HL-60 (cell line): ENCODE results near the gene TMEM132A.

Source experiments
- DNase-seq, 2 experiments: peaks; one replicate each; pipeline ENCODE4 v3.0.0-alpha.2; 2010 to 2020; ENCODE audit warnings: low read depth in 1 of 2, low spot score in 1 of 2
- H3K27ac ChIP-seq: fragments of 250-450 bp; sonication (Bioruptor Pico); replicated peaks from 2 replicates; pipeline ENCODE4 v1.5.1; 2020; ENCODE audit warnings: mild to moderate bottlenecking, moderate library complexity
- H3K27me3 ChIP-seq: fragments of 250-450 bp; sonication (Bioruptor Pico); 2 replicates; pipeline ENCODE4 v1.5.1; 2021; ENCODE audit warnings: mild to moderate bottlenecking, moderate library complexity; ENCODE audit not compliant: insufficient read depth, poor library complexity, severe bottlenecking
- H3K4me3 ChIP-seq: replicated peaks from 2 replicates; pipeline ENCODE4 v1.5.1; 2011; ENCODE audit warnings: mild to moderate bottlenecking, control low read depth, low read length; ENCODE audit not compliant: insufficient read depth
- GABPA ChIP-seq: IDR thresholded peaks from 2 replicates; pipeline ENCODE4 v1.6.1; 2012; ENCODE audit warnings: low read depth
- POLR2AphosphoS5 ChIP-seq: IDR thresholded peaks from 2 replicates; pipeline ENCODE4 v1.6.1; 2012; ENCODE audit warnings: low read depth
- SPI1 ChIP-seq: IDR thresholded peaks from 2 replicates; pipeline ENCODE4 v1.6.1; 2012; ENCODE audit warnings: low read depth, mild to moderate bottlenecking, borderline replicate concordance
- TF ChIP-seq, protein P1 (sequence below): IDR thresholded peaks from one replicate; pipeline ENCODE4 v1.5.1; 2011; ENCODE audit warnings: low read length, control low read depth, inconsistent platforms; ENCODE audit not compliant: insufficient read depth
- TF ChIP-seq, protein P2 (sequence below): IDR thresholded peaks from 2 replicates; pipeline ENCODE4 v1.6.1; 2012; ENCODE audit warnings: low read depth; ENCODE audit not compliant: insufficient replicate concordance

Gene TMEM132A

DNA sequence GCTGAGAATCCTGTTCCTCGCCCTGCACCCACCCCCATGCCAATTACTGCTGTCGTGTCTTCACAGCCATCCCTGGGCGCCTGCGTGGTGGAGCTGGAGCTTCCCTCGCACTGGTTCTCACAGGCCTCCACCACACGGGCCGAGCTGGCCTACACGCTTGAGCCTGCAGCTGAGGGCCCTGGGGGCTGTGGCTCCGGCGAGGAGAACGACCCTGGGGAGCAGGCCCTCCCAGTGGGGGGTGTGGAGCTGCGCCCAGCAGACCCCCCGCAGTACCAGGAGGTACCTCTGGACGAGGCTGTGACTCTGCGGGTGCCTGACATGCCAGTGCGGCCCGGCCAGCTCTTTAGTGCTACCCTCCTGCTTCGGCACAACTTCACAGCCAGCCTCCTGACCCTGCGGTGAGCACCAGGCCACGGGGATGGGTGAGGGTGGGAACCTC, 4.3 kb downstream of the TMEM132A start:
- TF ChIP-seq, protein P1, sequence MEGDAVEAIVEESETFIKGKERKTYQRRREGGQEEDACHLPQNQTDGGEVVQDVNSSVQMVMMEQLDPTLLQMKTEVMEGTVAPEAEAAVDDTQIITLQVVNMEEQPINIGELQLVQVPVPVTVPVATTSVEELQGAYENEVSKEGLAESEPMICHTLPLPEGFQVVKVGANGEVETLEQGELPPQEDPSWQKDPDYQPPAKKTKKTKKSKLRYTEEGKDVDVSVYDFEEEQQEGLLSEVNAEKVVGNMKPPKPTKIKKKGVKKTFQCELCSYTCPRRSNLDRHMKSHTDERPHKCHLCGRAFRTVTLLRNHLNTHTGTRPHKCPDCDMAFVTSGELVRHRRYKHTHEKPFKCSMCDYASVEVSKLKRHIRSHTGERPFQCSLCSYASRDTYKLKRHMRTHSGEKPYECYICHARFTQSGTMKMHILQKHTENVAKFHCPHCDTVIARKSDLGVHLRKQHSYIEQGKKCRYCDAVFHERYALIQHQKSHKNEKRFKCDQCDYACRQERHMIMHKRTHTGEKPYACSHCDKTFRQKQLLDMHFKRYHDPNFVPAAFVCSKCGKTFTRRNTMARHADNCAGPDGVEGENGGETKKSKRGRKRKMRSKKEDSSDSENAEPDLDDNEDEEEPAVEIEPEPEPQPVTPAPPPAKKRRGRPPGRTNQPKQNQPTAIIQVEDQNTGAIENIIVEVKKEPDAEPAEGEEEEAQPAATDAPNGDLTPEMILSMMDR: no peak
- TF ChIP-seq POLR2AphosphoS5: no peak
- TF ChIP-seq, protein P2, sequence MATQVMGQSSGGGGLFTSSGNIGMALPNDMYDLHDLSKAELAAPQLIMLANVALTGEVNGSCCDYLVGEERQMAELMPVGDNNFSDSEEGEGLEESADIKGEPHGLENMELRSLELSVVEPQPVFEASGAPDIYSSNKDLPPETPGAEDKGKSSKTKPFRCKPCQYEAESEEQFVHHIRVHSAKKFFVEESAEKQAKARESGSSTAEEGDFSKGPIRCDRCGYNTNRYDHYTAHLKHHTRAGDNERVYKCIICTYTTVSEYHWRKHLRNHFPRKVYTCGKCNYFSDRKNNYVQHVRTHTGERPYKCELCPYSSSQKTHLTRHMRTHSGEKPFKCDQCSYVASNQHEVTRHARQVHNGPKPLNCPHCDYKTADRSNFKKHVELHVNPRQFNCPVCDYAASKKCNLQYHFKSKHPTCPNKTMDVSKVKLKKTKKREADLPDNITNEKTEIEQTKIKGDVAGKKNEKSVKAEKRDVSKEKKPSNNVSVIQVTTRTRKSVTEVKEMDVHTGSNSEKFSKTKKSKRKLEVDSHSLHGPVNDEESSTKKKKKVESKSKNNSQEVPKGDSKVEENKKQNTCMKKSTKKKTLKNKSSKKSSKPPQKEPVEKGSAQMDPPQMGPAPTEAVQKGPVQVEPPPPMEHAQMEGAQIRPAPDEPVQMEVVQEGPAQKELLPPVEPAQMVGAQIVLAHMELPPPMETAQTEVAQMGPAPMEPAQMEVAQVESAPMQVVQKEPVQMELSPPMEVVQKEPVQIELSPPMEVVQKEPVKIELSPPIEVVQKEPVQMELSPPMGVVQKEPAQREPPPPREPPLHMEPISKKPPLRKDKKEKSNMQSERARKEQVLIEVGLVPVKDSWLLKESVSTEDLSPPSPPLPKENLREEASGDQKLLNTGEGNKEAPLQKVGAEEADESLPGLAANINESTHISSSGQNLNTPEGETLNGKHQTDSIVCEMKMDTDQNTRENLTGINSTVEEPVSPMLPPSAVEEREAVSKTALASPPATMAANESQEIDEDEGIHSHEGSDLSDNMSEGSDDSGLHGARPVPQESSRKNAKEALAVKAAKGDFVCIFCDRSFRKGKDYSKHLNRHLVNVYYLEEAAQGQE: no peak
- Histone ChIP-seq H3K27ac (no peak overlapping the region), H3K4me3 (no peak overlapping the region), H3K27me3 (peaks cover 31% of the 10 kb centered on the region)
- no peak for DNase-seq

DNA sequence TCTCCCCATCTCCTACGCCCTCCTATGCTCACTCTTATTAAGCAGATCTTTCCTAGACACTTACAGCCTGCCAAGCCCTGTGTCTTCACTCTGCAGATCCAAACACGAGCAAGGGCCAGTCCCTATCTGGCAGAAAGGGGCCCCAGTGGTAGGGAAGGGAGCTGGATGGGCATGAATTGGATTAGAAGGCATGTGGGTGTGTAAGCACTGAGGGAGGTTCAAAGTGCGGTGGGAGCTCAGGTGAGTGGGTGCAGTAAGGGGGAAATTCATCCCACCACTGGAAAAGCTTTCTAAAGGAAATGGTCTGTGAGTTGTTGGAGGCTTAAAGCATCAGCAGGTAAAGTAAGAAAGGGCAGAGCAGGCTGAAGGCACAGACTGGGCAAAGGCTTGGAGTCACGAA, 5.5 kb downstream of the TMEM132A start:
- DNase-seq: no peak
- no peak for TF ChIP-seq GABPA
- TF ChIP-seq, protein P1: no peak
- no peak for TF ChIP-seq SPI1
- Histone ChIP-seq H3K27ac (no peak overlapping the region), H3K4me3 (no peak overlapping the region), H3K27me3 (peaks cover 22% of the 10 kb centered on the region)

- DNase-seq: no peak
- no peak overlapping the region for H3K27ac ChIP-seq
- no peak for TF ChIP-seq POLR2AphosphoS5
- no peak for TF ChIP-seq GABPA
- TF ChIP-seq SPI1: no peak
- TF ChIP-seq, protein P1: no peak
- TF ChIP-seq, protein P2: no peak
- H3K4me3 ChIP-seq: no peak overlapping the region
- H3K27me3 ChIP-seq: peaks cover 16% of the 10 kb centered on the region
Measured at GRCh38 chr11:60930394-60930793, 6.1 kb downstream of the TMEM132A start.

GRCh38 chr11:60931917-60932316, 7.7 kb downstream of the TMEM132A start:
- TF ChIP-seq SPI1 (no peak), POLR2AphosphoS5 (no peak), GABPA (no peak)
- TF ChIP-seq, protein P1: no peak
- TF ChIP-seq, protein P2: no peak
- Histone ChIP-seq H3K27ac (no peak overlapping the region), H3K4me3 (no peak overlapping the region), H3K27me3 (peaks cover 4% of the 10 kb centered on the region)
- DNase-seq: no peak
